HG02623 (cell line): ENCODE data around the gene IFT172.
"Not testable (repeated sequence)": the region's sequence is repeated elsewhere in the genome, so short reads cannot be mapped to it uniquely, and the experiment has no call there.

Source experiments
- ATAC-seq: cut with Tn5 transposase; IDR thresholded peaks from one replicate; pipeline ENCODE4 v1.9.1; 2021; ENCODE audit warnings: moderate library complexity; ENCODE audit not compliant: unreplicated experiment

The IFT172 gene

GRCh38 chr2:27489498-27490397 is at the start of gene IFT172:
Gene IFT172 (minus strand): TSS chr2:27489743. CDS start chr2:27489653, 90 bp downstream.
- ATAC-seq: peak; percentile 94

GRCh38 chr2:27538839-27539450 is 49.4 kb upstream of the IFT172 start:
- ATAC-seq: not testable (repeated sequence)

GRCh38 chr2:27537287-27537686 is 47.7 kb upstream of the IFT172 start:
- ATAC-seq: no peak

- no peak for ATAC-seq
Observed at GRCh38 chr2:27531983-27532382, 42.4 kb upstream of the IFT172 start.

- no peak for ATAC-seq
Observed at GRCh38 chr2:27527182-27527581, 37.6 kb upstream of the IFT172 start.

GRCh38 chr2:27522400-27522945 is 32.9 kb upstream of the IFT172 start:
- ATAC-seq: no peak

GRCh38 chr2:27520316-27520715 is 30.8 kb upstream of the IFT172 start:
- ATAC-seq: no peak

- ATAC-seq: no peak
Observed at GRCh38 chr2:27518782-27519113, 29.2 kb upstream of the IFT172 start.

GRCh38 chr2:27518113-27518781 is 28.7 kb upstream of the IFT172 start:
- no peak for ATAC-seq

- no peak for ATAC-seq
Observed at GRCh38 chr2:27509326-27509725, 19.8 kb upstream of the IFT172 start.

- no peak for ATAC-seq
Observed at GRCh38 chr2:27507293-27507692, 17.8 kb upstream of the IFT172 start.

- ATAC-seq: no peak
Observed at GRCh38 chr2:27506587-27506986, 17.0 kb upstream of the IFT172 start.

GRCh38 chr2:27502142-27502541 is 12.6 kb upstream of the IFT172 start:
- no peak for ATAC-seq

GRCh38 chr2:27501042-27501441 is 11.5 kb upstream of the IFT172 start:
- ATAC-seq: no peak

GRCh38 chr2:27498975-27499374 is 9.4 kb upstream of the IFT172 start:
- ATAC-seq: no peak

- ATAC-seq: no peak
Observed at GRCh38 chr2:27497288-27497627, 7.7 kb upstream of the IFT172 start.

- no peak for ATAC-seq
Observed at GRCh38 chr2:27496357-27497287, 7.1 kb upstream of the IFT172 start, which contains the start of gene GCKR. Gene GCKR (plus strand): TSS chr2:27496839. CDS start chr2:27496905, 66 bp downstream.

- no peak for ATAC-seq
Observed at GRCh38 chr2:27495840-27496356, 6.4 kb upstream of the IFT172 start.

GRCh38 chr2:27494944-27495554 is 5.5 kb upstream of the IFT172 start, which contains the start of gene FNDC4:
Gene FNDC4 (minus strand): TSS chr2:27495200. CDS start chr2:27494679, 521 bp downstream.
- no peak for ATAC-seq
